GM18907 (cell line): ENCODE results near the gene TTLL11.
"Not testable (repeated sequence)": the region's sequence is repeated elsewhere in the genome, so short reads cannot be mapped to it uniquely, and the experiment has no call there.

Source experiments
- ATAC-seq: cut with Tn5 transposase; IDR thresholded peaks from one replicate; pipeline ENCODE4 v1.9.1; 2021; ENCODE audit warnings: mild to moderate bottlenecking, moderate library complexity; ENCODE audit not compliant: unreplicated experiment

TTLL11 gene

DNA sequence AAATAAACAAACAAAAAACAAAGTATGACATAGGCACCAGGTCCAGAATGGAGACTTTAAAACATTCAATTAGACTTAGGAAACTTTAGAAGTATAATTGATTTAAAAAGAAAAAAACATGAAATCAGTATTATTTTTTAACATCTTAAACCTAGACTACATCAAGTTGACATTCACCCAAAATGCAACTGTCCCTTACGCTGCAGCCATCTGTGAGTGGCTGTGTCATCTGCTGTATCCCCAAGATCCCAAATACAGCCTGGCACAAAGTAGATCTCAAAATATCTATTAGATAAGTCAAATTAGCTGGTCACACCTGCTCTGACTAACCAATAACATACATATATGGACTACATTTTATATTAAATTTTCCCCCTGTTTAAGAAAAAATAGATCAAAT lies 7.8 kb downstream of the TTLL11 start:
- no peak for ATAC-seq

DNA sequence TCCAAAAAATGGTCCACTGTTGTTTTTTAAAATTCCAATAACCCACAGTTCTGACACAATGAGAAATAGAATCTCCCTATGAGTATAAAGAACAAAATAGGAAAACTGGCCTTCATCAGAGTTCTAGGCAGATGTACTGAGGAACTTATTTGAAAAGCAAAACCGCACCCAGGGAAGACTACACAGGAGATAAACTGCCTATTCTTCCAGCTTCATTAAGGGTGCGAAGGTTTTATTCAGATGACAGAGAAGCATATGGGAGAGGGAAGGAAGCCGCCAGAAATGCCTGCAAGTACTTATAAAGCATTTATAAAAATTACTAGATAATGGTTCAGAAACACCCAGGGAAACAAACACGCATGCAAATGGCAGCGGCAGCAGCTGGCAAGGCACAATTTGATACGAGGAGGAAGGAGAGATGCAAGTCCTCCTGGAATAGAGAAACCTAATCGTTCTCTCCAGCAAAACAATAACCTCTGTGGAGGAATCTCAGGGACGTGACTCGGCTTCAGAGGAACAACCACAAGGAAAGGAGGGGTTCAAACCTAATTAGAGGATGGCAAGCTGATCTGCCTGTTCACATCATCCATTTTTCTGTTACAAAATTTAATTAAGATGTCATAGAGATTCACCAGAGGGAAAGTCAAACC lies 9.0 kb downstream of the TTLL11 start:
- no peak for ATAC-seq

DNA sequence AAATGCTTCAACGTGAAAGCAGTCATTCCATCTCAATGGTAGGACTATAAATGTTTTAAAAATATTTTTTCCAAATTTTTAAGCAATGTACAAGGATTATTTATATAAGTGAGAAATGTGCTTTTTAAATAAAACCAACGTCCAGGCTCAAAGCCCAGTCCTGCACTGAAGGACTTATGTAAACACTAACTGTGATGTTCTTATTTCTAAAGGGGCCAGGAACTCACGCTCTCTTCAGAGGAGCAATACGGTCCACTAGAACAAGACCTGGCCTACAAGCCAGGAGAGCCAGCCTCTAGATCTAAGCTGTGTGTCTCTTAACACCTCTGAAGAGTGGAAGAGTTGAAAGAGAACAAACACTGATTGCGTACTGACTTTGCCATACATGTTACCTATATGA lies 12.1 kb downstream of the TTLL11 start:
- no peak for ATAC-seq

DNA sequence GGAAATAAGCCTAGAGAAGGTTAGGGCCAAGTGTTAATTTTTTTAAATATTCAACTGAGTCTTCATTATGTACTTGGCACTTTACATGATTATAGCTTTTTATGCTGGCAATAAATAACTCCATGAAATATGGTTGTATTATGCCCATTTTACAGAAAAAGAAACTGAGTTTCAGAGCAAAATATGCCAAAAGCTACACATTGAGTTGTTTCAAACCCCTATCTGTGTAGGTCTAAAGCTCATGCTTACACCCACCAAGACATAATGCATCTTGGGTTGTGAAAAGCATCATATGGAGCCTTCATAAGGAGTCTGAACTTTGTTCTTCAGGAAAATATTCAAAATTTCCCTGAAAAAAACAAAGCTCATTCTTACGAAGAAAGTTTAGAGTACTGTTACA lies 14.6 kb downstream of the TTLL11 start:
- no peak for ATAC-seq

DNA sequence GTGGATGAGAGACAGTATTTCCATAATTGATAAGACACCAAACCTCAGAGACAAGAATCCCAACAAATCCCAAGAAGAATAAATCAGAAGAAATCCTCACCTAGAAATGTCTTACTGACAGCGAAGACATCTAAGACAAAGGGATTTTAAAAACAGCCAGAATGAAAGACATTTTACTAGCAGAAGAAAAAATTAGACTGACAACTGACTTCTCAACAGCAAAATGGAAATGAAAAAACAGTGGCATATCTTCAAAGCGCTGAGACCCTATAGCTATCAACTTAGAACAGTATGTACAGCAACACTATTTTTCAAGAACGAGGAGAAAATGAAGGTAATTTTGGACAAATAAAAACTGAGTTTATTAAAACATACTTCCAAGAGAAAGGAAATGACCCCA lies 16.3 kb downstream of the TTLL11 start:
- no peak for ATAC-seq

DNA sequence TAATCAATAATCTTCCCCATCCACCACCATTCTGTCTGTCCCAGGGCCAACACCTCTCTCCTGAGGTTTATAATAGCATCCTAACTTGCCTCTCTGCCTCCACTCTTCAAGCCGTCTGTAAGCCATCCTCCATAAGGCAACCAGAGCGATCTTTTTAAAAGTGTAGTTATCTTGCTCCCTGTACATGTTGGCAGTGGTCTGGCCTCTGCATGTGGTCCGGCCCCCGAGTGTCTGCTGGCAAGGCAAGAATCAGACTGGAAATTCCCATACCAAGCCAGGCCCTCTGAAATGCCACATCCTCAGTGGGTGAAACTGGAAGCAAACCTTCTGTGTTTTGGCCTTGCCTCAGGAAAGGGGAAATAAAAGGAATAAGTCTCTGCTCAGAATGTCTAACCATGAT lies 17.0 kb downstream of the TTLL11 start:
- no peak for ATAC-seq

DNA sequence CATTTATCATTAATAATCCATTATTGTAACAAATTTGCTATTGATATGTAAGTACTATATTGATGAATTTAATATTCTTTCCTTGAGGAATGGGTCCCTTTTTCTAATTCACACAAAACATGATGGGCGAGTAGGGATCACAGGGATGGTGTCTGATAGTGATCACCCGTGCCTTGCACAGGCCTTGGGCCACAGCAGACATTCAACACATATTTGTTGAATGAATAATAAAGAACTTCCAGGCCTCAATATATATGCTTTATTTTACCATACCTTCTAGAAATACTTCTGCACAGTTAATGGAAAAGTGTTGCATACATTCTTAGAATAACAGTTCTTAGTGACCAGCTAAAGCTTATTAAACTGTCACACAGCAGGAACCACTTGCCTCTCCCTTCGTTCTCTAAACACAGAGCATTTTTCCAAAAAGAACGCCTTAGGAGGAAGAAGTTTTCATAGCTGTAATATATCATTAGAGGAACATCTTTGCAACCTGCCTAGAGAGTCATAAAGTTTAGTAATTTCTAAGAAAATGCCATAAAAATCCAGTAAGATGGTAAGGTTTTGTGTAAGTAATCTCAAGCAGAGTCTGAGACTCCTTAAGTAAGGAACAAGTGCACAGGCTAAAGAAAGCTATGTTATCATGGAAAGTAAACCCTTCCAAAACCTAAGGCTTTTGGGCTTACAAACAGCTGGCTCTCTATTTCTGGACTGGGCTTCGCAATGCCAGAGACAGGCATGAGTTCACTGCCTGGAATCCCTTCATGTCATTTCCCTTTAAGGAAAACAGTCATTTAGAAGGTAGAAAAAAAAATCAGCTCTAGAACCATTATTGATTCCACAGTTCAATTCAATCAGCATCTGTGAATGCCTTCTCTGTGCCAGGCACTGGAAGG lies 17.7 kb downstream of the TTLL11 start:
- ATAC-seq = no peak

DNA sequence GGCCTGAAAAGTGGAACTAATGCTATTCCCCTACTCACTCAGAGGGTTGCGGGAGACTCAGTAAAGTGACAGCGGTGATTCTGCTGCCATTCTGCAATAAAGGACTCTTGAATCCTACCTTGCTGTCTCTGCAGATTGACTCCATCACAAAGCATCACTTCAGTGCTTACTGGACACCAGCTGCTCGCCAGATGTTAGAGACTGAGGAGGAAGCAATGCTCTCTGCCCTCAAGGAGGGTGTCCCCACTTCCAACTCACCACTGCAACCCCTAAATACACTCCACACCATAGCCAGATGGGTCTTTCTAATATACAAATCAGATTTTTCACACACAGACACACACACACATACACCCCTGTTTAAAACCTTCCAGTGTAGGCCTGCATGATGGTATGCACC lies 21.4 kb downstream of the TTLL11 start:
- no peak for ATAC-seq

DNA sequence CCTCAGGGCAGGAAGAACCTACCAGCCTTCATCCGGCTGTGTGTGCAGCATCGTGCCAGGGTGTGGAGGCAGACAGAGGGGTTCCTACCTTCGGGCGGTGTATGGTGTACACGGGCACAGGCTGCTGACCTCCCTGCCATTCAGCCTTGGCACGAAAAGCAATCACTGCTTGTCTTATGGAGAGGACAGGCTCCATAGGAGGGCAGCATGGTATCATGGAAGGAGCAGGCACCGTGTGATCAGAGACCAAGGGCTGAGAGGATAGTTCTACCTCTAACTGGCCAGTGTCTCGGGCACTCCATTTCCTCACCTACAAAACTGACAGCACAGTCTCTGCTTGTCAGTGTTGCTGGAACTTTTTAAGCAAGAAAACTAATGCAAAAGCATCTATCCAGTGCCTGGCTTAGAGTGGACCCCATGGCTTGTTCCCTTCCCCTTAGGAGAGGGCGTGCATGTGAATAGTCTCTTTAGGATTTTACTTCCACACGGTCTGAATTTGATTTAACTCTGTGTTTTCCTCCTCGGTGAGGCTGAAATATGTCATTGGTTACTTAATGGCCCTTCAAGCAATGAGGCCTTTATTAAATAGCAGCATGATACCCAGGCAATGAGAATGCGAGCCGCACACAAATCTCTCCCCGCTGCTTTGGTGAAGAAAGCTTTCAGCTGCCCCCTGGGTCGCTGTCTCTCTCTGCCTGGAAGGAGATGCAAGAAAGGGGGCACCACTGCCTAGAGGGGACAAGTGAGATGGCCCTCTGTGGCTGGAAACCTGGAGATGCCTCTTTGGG lies 22.2 kb downstream of the TTLL11 start:
- no peak for ATAC-seq

DNA sequence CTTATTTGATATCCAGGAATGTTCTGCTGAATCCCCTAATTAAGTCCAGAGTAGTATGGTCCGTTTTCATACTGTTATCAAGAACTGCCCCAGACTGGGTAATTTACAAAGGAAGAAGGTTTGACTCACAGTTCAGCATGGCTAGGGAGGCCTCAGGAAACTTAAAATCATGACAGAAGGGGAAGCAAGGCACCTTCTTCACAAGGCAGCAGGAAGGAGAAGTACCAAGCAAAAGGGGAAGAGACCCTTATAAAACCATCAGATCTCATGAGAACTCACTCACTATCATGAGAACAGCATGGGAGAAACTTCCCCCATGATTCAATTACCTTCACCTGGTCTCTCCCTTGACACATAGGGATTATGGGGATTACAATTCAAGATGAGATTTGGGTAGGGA lies 26.4 kb downstream of the TTLL11 start:
- not testable (repeated sequence) for ATAC-seq

DNA sequence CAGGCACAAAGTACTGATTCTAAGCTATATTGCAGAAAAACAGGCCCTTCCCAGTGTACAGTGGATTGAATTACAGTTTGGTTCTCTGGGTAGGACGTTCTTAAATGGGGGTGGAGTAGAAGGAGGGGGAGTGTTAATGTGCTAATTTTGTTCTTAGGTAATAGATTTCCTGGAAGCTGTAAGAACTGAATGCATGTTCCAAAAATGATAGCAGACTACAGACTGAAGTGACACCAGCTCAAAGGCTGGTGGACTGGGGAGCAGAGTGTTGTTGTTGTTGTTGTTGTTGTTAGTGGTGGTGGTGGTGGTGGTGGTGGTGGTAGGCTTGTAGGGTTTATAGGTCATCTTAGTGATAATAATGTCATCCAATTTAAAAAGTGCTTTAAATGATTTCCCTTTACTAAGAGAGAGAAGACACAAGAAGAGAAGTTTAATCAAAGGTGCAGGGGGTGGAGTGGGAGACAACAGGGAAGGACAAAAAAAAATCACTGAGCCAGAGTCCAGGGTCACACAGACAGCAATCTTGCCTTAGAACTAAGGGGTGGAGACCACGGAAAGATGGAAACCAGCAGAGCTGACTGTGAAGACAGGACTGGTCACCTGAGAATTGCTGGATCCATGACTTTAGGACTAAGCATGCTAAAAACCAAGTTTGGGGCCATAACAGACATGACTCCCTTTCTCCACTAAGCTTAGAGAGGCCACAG lies 27.0 kb downstream of the TTLL11 start:
- no peak for ATAC-seq

DNA sequence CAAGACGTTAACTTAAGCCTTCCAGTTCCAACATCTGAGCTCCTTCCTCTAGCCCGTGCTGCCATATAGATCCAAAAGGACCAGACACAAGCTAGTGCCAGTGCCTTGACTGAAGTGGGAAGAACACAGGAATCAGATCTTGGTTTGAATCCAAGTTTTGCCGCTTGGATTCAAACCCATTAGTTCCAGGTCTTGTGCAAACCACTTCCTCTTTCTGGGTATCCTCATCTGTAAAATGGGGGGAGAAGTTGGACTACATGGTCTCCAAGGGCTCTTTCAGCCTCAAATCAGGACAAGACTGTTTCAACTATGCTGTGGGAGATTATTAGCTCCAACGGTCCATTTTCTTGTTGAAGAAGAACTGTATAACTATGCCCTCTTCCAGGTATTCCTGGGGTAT lies 32.6 kb downstream of the TTLL11 start:
- no peak for ATAC-seq

DNA sequence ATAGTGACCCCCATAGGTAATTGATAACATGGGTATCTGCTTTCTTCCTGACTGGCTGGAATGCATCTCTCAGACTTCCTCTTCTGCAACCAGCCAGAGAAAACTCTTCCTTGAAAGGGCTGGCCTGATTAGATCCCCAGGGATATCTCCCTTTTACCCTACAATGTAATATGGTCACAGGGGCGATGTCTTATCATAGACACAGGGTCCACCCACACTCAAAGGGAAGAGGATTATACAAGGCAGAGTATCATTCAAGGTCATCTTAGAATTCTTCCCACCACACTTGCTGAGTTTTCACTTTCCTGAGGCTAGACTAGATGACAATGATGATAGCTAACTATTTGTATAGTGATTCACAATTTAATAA lies 33.2 kb downstream of the TTLL11 start:
- no peak for ATAC-seq

DNA sequence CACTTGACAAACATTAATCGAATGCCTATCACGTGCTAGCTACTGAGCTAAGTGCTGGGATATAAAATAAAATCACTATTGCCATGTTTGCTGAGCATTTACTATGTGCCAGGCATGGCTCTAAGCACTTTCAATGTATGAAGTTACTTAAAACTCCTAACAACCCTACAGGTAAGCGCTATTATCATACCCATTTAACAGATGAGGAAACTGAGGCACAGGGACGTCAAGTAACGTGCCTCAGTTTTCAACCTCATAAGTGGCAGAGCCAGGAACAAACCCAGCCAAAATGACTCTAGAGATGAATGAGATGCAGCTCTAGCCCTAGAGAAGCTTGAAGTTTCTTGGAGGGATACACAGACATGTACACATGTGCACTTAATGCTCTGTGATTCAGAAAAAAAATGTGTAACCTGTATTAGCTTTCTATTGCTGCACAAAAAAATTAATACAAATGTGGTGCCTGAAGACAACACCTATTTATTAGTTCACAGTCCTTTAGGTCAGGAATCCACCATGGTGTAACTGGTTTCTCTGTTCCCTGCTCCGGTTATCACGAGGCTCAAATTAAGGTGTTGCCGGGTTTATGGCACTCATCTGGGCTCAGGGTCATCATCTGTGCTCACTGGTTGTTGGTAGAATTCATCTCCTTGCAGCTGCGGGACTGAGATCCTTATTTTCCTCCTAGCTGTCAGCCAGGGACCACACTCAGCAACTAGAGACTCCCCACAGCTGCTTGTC lies 33.7 kb downstream of the TTLL11 start:
- ATAC-seq = no peak

DNA sequence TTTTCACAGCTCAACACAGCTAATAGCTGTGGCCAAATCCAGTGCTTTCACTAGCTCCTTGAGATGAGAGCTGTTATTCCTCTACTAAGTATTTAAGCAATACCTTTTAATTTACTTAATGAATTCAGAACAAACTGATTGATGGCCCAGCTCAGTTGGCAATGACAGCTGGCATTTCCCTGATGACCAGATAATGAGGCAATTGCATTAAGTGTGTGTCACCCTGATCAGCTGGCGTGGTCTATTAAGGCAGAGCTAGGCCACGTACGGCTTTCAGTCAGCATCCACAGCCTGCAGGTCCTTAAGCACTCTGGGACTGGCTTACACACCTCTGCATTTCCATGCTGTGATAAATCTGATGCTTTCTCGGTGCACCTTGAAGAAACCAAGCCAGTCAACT lies 34.4 kb downstream of the TTLL11 start:
- ATAC-seq = no peak

DNA sequence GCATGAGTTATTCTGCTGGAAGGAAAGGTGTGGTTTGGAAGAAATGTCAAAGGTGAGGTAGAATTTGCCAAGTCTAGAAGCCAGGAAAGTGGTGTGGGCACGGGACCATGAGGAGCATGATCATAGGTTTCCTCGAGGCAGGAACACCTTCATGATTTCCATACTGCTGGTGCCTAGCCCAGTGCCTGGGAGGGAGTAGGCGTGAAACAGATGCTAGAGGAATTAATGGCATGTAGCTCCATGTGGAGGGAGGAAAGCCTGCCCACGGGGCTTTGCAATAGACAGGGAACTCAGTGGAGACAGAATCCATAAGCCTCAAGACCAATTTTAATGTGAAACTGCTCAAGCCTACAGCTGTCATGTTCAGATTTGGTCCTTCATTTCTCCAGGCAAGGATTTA lies 35.1 kb downstream of the TTLL11 start:
- no peak for ATAC-seq

DNA sequence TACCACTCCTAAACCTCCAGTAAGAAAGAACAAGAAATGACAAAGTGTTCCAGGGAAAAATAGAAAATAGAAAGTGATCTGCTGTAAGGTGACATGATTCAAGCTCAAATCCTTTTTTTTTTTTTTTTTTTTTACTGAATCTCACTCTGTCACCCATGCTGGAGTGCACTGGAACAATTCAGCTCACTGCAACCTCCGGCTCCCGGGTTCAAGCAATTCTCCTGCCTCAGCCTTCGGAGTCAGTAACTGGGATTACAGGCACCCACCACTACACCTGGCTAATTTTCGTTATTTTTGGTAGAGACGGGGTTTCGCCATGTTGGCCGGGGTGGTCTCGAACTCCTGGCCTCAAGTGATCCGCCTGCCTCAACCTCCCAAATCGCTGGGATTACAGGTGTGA lies 35.9 kb downstream of the TTLL11 start:
- no peak for ATAC-seq

DNA sequence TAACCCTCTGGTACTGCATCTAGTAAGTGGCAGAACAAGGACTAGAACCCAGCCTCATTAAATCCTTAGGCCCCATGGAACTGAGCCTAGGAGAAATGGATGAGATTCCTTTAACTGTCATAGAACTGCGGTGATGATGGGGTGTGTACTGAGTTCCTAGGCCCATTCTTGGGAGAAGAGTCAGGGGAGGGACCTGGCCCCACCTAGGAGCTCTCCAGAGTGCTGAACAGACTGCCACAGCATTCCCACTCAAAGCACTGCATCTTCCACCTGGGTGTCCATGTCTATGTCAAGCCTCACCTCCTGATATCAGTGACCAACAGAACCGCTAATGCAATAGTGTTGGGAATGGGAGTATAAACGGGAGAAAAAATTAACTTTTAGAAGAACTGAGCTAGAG lies 36.6 kb downstream of the TTLL11 start:
- ATAC-seq = no peak

DNA sequence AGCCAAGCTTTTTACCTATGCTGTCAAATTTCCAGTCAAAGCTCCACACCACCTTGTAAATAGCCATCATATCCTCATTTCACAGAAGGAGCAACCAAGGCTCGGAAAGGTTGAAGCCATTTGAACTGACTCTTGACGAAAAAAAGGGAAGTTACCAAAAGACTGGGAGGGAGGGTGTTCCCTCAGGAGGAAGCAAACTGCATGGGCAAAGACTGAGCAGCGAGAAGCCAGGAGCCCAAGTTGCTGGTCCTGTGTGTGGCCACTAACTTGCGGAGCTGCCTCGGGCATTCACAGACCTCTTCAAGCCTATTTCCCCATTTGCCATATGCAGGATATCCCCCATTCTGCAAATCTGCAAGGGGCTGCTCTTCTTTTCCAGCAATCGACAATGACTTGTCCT lies 37.4 kb downstream of the TTLL11 start:
- no peak for ATAC-seq

DNA sequence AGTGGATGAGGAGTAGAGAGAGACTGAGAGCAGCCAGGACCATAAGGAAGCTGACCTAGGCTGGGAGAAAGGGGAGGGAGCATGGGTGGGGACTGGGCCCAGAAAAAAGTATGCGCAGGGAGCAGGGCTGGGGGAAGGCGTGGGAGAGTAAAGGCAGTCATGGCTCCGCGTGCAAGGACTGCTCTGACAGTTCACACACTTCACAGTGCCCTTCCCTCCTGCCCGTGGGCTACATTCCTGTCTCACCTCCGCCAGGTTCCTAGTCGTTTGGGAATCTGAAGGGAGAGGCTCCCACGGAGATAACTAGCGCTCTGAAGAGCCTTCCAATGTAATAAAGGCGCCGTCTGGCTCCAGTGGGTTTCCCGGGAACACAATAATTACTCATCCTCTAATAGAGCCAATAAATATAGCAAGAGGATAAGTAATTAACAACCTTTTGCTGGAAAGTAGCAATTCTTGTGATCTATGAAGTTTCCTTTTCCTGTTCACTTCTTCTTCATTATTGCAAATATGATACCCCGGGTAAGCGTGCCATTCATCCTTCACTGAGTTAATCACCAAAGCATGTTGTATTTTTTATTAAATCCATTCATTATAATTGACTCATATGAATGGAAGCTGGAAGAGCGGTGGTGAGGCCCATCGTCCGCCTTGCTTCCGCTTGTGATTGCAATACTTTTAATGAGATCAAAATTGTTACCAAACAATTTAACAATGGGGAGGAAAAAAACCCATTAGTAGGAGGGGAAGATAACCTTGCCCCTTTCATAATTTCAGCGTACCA lies 39.3 kb downstream of the TTLL11 start:
- ATAC-seq = no peak
